ENCODE results near the gene CNTF. TPM values are rescaled to one million over a fixed set of nuclear protein-coding genes. Genes with fewer than 3 reads are reported as not detected.
"Not testable (repeated sequence)": the region's sequence is repeated elsewhere in the genome, so short reads cannot be mapped to it uniquely, and the experiment has no call there.

The CNTF gene, protein sequence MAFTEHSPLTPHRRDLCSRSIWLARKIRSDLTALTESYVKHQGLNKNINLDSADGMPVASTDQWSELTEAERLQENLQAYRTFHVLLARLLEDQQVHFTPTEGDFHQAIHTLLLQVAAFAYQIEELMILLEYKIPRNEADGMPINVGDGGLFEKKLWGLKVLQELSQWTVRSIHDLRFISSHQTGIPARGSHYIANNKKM
- total RNA-seq (0.89 TPM), polyA plus RNA-seq (ENCODE audit: insufficient read depth in 1 of 8, insufficient read length in 8 of 8, low replicate concordance in 1 of 8) (1 to 10 TPM in 1 of 8 donors, under 1 TPM in 7; 0.55 to 1.0 (median 0.89) TPM)
- long read RNA-seq, donor 1 = 0 reads
- long read RNA-seq, donor 2 = 0 reads
- long read RNA-seq, donor 3 = 0 reads
- long read RNA-seq, donor 4 = 0 reads
- long read RNA-seq, donor 5 = 0 reads
- long read RNA-seq, donor 6 = 0 reads
- long read RNA-seq, donor 7 = 0 reads
- long read RNA-seq, donor 8 = 0 reads
- long read RNA-seq, donor 9 = 0 reads
- long read RNA-seq, donor 10 = 0 reads
- long read RNA-seq, donor 11 = 0 reads

DNA sequence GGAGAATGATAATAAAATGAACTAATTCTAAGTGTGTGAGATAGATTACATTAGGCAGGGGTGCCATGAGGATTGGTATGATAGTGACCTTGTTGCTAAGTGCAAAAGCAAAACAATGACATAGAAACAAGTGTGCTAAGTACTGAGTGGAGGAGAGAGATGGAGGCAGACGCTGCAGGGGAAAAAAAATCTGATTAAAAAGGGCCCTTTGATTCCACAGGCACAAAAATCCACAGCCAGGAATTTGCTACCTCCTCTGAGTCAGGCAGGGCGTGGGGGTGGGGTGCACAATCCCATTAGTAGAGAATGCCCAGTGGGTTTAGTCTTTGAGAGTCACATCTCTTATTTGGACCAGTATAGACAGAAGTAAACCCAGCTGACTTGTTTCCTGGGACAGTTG, at the start of gene CNTF:
TSS of gene CNTF (plus strand) at position 322 of the 400 bp plus-strand sequence. CDS start 88 bp downstream, outside the sequence.
- peaks cover 46% of the 10 kb centered on the region for H3K36me3 ChIP-seq (ENCODE audit: control insufficient read depth, insufficient read depth, low read length)
- no peaks in the 10 kb centered on the region for H3K9me3 ChIP-seq (replicated peaks; ENCODE audit: control insufficient read depth, low read depth, low read length)
- WGBS (ENCODE audit: insufficient coverage) = no CpG with 5 or more reads among the region's 2 CpGs
- no peaks in the 10 kb centered on the region for H3K27me3 ChIP-seq (ENCODE audit: control insufficient read depth, insufficient read depth, low read length)
- no peak within 1 kb of the TSS for H3K27ac ChIP-seq (ENCODE audit: low read length)
- H3K4me1 ChIP-seq (ENCODE audit: control insufficient read depth, insufficient read depth, low read length) = peaks cover 2% of the 10 kb centered on the region
- no peak within 1 kb of the TSS for H3K4me3 ChIP-seq (ENCODE audit: low read length)
- DNase-seq = no peak

DNA sequence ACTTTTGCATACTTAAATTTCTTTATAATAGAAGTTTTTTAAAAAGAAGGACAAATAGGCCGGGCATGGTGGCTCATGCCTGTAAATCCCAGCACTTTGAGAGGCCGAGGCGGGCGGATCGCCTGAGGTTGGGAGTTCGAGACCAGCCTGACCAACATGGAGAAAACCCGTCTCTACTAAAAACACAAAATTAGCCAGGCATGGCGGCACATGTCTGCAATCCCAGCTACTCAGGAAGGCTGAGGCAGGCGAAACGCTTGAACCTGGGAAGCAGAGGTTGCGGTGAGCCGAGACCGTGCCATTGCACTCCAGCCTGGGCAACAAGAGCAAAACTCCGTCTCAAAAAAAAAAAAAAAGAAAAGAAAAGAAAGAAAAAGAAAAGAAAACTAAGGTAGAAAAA, 49.6 kb upstream of the CNTF start:
- H3K36me3 ChIP-seq (ENCODE audit: control insufficient read depth, insufficient read depth, low read length); H3K4me1 ChIP-seq (ENCODE audit: control insufficient read depth, insufficient read depth, low read length); H3K27ac ChIP-seq (ENCODE audit: low read length); H3K9me3 ChIP-seq (replicated peaks; ENCODE audit: control insufficient read depth, low read depth, low read length); DNase-seq; H3K4me3 ChIP-seq (ENCODE audit: low read length); H3K27me3 ChIP-seq (ENCODE audit: control insufficient read depth, insufficient read depth, low read length): not testable (repeated sequence)
- 95% methylated on average over 9 of the region's 14 CpGs for WGBS (ENCODE audit: insufficient coverage)

DNA sequence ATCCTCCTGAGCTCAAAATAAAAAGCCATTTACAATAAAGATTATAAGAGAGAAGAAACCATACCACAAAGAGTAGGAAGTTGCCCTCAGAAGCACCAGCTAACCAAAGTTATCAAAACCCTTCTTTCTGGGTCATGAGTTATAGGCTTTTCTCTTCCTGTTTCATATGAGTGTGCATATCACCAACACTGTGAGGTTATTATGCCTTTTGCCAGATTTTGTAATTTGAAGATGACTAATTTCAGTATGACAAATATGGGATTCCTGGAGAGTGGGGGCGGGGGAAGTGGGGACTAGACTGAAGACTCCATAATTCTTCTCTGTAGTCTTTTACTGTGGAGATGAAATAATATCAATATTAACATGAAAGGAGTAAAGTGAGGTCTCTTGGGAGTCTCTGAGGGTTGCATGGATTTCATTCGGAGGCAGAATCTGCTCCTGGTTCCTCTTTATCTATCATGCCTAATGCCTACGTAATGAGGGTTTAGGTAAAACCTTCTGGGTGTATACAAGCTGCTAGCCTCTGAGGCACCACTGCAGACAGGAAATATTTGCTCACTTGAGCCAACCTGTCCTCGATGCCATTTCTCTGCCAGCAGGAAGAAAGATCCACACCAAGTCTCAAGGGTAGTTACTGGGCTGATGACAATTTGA, 48.9 kb upstream of the CNTF start:
- Histone ChIP-seq H3K9me3 (replicated peaks; ENCODE audit: control insufficient read depth, low read depth, low read length) (no peaks in the 10 kb centered on the region), H3K36me3 (ENCODE audit: control insufficient read depth, insufficient read depth, low read length) (peaks cover 4% of the 10 kb centered on the region), H3K4me1 (ENCODE audit: control insufficient read depth, insufficient read depth, low read length) (peaks cover 4% of the 10 kb centered on the region), H3K27ac (ENCODE audit: low read length) (no peak overlapping the region), H3K27me3 (ENCODE audit: control insufficient read depth, insufficient read depth, low read length) (no peaks in the 10 kb centered on the region), H3K4me3 (ENCODE audit: low read length) (no peak overlapping the region)
- 83% methylated on average over 2 of the region's 4 CpGs for WGBS (ENCODE audit: insufficient coverage)
- no peak for DNase-seq

DNA sequence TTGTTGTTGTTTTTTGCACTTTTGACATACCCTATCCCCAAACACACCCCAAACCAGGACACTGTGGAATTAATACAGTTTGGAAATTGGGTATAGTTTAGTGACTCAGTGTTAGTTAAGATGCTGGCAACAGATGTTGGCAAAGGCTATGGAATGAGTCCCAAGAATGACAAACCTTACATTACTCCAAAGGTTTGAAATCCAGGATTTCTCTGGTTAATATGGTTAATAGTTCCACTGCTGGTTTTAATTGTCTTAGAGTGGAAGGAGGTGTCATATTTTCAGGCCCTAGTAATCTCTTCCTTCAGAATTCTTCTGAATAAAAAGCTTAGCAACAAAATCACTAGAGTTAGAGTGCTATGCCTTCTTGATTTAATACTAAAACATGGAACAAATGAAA, 47.6 kb upstream of the CNTF start:
- H3K36me3 ChIP-seq (ENCODE audit: control insufficient read depth, insufficient read depth, low read length) = no peaks in the 10 kb centered on the region
- no peak overlapping the region for H3K4me3 ChIP-seq (ENCODE audit: low read length)
- no peaks in the 10 kb centered on the region for H3K27me3 ChIP-seq (ENCODE audit: control insufficient read depth, insufficient read depth, low read length)
- peaks cover 4% of the 10 kb centered on the region for H3K4me1 ChIP-seq (ENCODE audit: control insufficient read depth, insufficient read depth, low read length)
- H3K27ac ChIP-seq (ENCODE audit: low read length) = no peak overlapping the region
- no peaks in the 10 kb centered on the region for H3K9me3 ChIP-seq (replicated peaks; ENCODE audit: control insufficient read depth, low read depth, low read length)
- no peak for DNase-seq

DNA sequence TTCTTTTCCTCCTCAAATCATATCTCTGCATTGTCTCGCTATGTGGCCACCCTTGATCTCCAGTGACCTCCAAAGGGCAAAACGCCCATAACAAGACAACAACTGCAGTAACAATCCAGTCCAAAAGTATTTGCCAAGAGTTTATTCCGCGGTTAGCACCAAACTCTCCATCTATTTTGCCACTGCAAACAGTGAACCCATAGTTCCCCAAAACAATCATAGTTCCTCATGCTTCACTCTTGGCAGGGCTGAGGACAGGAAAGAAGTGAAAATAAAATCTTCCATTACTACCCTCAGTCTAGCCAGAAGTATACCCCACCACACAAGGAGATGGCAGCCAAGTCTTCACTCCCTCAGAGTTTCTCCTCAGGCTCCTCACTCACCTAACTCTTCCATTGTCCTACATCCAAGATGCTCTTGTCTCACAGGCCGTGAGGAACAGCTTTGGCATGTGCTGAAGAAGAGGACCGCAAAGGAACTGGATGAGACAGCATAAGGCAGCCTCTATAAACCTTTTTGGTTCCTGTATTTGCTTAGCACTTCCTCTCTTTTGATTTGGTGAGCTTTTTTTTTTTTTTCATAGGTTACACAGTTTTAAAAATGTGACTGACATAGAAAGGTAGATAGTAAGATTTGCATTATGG, 47.0 kb upstream of the CNTF start, which contains the start of gene LPXN:
TSS of gene LPXN (minus strand) at position 480 of the 644 bp plus-strand sequence. CDS start at position 396, 84 bp downstream.
- Histone ChIP-seq H3K4me1 (ENCODE audit: control insufficient read depth, insufficient read depth, low read length) (peaks cover 4% of the 10 kb centered on the region), H3K9me3 (replicated peaks; ENCODE audit: control insufficient read depth, low read depth, low read length) (no peaks in the 10 kb centered on the region), H3K27ac (ENCODE audit: low read length) (peak within 1 kb of the TSS; percentile 11), H3K36me3 (ENCODE audit: control insufficient read depth, insufficient read depth, low read length) (no peaks in the 10 kb centered on the region), H3K27me3 (ENCODE audit: control insufficient read depth, insufficient read depth, low read length) (no peaks in the 10 kb centered on the region), H3K4me3 (ENCODE audit: low read length) (no peak within 1 kb of the TSS)
- peak; percentile 41 for DNase-seq
- WGBS (ENCODE audit: insufficient coverage) = 69% methylated on average over 2 of the region's 6 CpGs

DNA sequence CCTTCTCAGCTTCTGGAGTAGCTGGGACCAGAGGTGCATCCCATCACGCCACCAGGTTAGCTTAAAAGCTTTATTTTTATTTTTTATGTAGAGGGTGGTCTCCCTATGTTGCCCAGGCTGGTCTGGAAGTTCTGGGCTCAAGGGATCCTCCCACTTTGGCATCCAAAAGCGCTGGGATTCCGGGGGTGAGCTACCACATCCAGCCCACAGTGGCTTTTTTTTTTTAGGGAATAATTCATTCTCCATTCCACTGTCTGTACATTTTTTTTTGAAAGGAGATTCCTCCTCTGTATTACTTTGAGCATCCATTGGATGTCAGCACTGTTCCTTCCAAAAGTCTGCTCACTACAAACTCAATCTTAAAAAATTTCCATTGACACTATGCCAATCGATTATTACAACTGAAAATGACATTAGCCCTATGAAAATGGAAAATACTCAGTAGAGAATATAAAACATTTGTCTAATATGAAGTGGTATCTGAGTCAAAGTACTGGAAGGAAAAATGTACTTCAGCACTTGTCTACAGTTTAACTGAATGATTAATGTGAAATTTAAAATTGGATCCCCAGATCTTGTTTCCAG, 45.5 kb upstream of the CNTF start:
- H3K36me3 ChIP-seq (ENCODE audit: control insufficient read depth, insufficient read depth, low read length) = no peaks in the 10 kb centered on the region
- H3K9me3 ChIP-seq (replicated peaks; ENCODE audit: control insufficient read depth, low read depth, low read length) = no peaks in the 10 kb centered on the region
- peak overlapping the region; percentile 100 for H3K27ac ChIP-seq (ENCODE audit: low read length)
- peaks cover 8% of the 10 kb centered on the region for H3K4me1 ChIP-seq (ENCODE audit: control insufficient read depth, insufficient read depth, low read length)
- H3K4me3 ChIP-seq (ENCODE audit: low read length) = peak overlapping the region; percentile 92
- H3K27me3 ChIP-seq (ENCODE audit: control insufficient read depth, insufficient read depth, low read length) = no peaks in the 10 kb centered on the region
- DNase-seq = peak; percentile 90
- WGBS (ENCODE audit: insufficient coverage) = no CpG with 5 or more reads among the region's 4 CpGs

DNA sequence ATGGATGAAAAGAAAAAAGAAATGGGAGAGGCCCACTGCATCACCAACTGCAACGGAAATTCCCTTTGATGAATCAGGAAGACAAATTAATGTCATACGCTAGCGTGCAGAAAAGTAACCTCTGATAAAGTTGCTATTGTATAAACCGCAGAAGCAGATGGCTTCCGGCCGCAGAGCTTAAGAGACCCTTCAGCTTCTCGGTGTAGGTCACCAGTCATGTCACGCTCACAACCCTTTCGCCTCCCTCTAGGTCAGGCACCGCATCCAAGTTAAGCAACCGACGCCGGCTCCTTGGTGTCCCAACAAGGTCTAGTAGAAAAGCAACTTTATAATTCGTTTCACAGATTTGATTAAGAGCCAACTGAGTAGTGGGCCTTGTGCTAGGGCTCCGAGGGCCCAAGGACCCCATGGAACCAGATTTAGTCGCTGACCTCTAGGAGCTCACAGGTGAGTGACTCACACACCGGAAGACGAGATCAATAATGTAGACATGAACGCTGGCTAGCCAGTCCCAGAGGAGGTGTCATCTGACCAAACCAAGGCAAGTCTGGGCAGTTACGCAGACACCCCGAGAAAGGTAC, 44.8 kb upstream of the CNTF start:
- H3K27me3 ChIP-seq (ENCODE audit: control insufficient read depth, insufficient read depth, low read length) = no peaks in the 10 kb centered on the region
- no peaks in the 10 kb centered on the region for H3K9me3 ChIP-seq (replicated peaks; ENCODE audit: control insufficient read depth, low read depth, low read length)
- peak overlapping the region; percentile 100 for H3K27ac ChIP-seq (ENCODE audit: low read length)
- H3K4me1 ChIP-seq (ENCODE audit: control insufficient read depth, insufficient read depth, low read length) = peaks cover 8% of the 10 kb centered on the region
- under 1% methylated on average over 12 of the region's 21 CpGs for whole genome bisulfite sequencing (ENCODE audit: insufficient coverage)
- no peaks in the 10 kb centered on the region for H3K36me3 ChIP-seq (ENCODE audit: control insufficient read depth, insufficient read depth, low read length)
- H3K4me3 ChIP-seq (ENCODE audit: low read length) = peak overlapping the region; percentile 92
- peak; percentile 70 for DNase-seq

DNA sequence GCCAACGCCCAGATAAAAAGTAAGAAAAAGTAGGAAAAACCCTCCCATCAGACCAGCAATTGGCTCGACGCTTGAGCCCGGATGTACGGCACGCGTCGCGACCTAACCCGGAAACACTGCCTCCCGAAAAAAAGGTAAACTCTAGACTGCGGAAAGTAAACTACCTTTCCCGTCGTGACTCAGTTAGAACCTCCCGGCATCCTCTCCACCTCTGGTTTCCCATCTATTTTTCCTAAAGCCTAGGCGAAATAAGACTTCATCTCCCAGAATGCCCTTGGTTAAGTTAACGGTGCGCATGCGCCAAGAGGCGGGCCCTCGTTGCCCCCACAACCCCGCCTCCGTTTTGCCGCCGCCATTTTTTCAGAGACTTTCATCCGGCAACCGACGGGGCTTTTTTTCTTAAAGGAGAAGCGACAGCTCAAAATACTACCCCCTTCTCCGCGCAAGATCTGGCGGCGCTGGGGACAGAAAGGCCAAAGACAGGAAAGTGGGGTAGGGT, 44.3 kb upstream of the CNTF start:
- Histone ChIP-seq H3K36me3 (ENCODE audit: control insufficient read depth, insufficient read depth, low read length) (no peaks in the 10 kb centered on the region), H3K27ac (ENCODE audit: low read length) (peak overlapping the region; percentile 100), H3K27me3 (ENCODE audit: control insufficient read depth, insufficient read depth, low read length) (no peaks in the 10 kb centered on the region), H3K9me3 (replicated peaks; ENCODE audit: control insufficient read depth, low read depth, low read length) (no peaks in the 10 kb centered on the region), H3K4me1 (ENCODE audit: control insufficient read depth, insufficient read depth, low read length) (peaks cover 8% of the 10 kb centered on the region), H3K4me3 (ENCODE audit: low read length) (peak overlapping the region; percentile 92)
- WGBS (ENCODE audit: insufficient coverage) = 0% methylated on average over 22 of the region's 33 CpGs
- DNase-seq = peak; percentile 100

DNA sequence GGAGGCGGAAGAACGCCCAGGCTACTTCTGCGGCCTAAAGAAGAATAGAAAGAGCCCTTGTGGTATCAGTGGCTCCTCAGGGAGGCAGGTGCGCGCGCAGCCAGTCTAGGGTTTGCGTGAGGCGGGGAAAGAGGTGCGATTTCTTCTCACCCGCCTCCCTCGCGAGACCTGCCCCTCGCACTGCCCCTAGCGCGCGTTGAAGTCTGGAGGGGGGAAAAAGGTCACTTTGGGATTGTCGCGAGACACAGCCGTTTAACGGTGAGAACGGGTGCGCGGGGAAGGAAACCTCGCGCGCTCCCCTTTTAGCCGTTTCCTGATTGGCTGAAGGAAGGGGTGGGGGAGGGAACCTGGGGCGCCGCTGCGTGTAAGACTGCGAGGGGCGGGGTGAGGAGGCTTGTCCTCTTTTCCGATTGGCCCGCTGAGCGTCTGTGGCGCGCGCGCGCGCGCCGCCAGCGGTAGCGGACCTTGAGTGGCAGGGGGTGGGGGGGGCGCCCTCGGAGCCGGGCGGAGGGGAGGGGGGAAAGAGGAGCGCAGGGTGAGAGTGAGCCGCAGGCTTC, 43.8 kb upstream of the CNTF start, which contains the start of gene ZFP91:
TSS of gene ZFP91 (plus strand) at position 429 of the 557 bp plus-strand sequence. CDS start 219 bp downstream, outside the sequence.
- Histone ChIP-seq H3K36me3 (ENCODE audit: control insufficient read depth, insufficient read depth, low read length) (no peaks in the 10 kb centered on the region), H3K4me3 (ENCODE audit: low read length) (peak within 1 kb of the TSS; percentile 92), H3K4me1 (ENCODE audit: control insufficient read depth, insufficient read depth, low read length) (peaks cover 8% of the 10 kb centered on the region), H3K27me3 (ENCODE audit: control insufficient read depth, insufficient read depth, low read length) (no peaks in the 10 kb centered on the region), H3K27ac (ENCODE audit: low read length) (peak within 1 kb of the TSS; percentile 100), H3K9me3 (replicated peaks; ENCODE audit: control insufficient read depth, low read depth, low read length) (no peaks in the 10 kb centered on the region)
- WGBS (ENCODE audit: insufficient coverage) = 0% methylated on average over 24 of the region's 51 CpGs
- peak; percentile 99 for DNase-seq
